AG20443 (cell line): ENCODE results near the gene LITAF.

ENCODE experiments used
- DNase-seq: peaks from one replicate; pipeline ENCODE4 v3.0.0; 2012; ENCODE audit warnings: low spot score, mixed read lengths

LITAF gene

GRCh38 chr16:11586856-11587642, at the start of gene LITAF:
Gene LITAF, minus strand, starts transcription at chr16:11586919. Its CDS starts 30,189 bp downstream, at chr16:11556730.
- peak; percentile 94 for DNase-seq

GRCh38 chr16:11636172-11636721, 49.5 kb upstream of the LITAF start:
- DNase-seq = no peak

GRCh38 chr16:11635679-11636171, 49.0 kb upstream of the LITAF start:
- DNase-seq = no peak

- no peak for DNase-seq
Observed at GRCh38 chr16:11635113-11635652, 48.5 kb upstream of the LITAF start.

GRCh38 chr16:11634312-11634711, 47.6 kb upstream of the LITAF start:
- no peak for DNase-seq

- no peak for DNase-seq
Observed at GRCh38 chr16:11633113-11633512, 46.4 kb upstream of the LITAF start.

- peak; percentile 80 for DNase-seq
Observed at GRCh38 chr16:11632455-11632939, 45.8 kb upstream of the LITAF start.

- DNase-seq = no peak
Observed at GRCh38 chr16:11631214-11631613, 44.5 kb upstream of the LITAF start.

GRCh38 chr16:11630768-11631056, 44.0 kb upstream of the LITAF start:
- no peak for DNase-seq

- DNase-seq = no peak
Observed at GRCh38 chr16:11630046-11630767, 43.5 kb upstream of the LITAF start.

GRCh38 chr16:11629071-11630030, 42.6 kb upstream of the LITAF start:
- no peak for DNase-seq

- DNase-seq = peak; percentile 78
Observed at GRCh38 chr16:11627822-11628457, 41.2 kb upstream of the LITAF start.

- no peak for DNase-seq
Observed at GRCh38 chr16:11627292-11627663, 40.6 kb upstream of the LITAF start.

- no peak for DNase-seq
Observed at GRCh38 chr16:11626657-11627291, 40.1 kb upstream of the LITAF start.

- DNase-seq = no peak
Observed at GRCh38 chr16:11625769-11626168, 39.0 kb upstream of the LITAF start.

GRCh38 chr16:11624636-11625607, 38.2 kb upstream of the LITAF start:
- peak; percentile 57 for DNase-seq

GRCh38 chr16:11624205-11624604, 37.5 kb upstream of the LITAF start:
- DNase-seq = no peak

- peak; percentile 66 for DNase-seq
Observed at GRCh38 chr16:11621920-11622651, 35.4 kb upstream of the LITAF start.

GRCh38 chr16:11621539-11621919, 34.8 kb upstream of the LITAF start:
- DNase-seq = no peak
